GM12891 (cell line): ENCODE data around the gene PSMC1.
A peak's percentile ranks its signal among the peaks of the same experiment; 100 is the strongest.

Experiments
- DNase-seq: peaks from one replicate; pipeline ENCODE4 v3.0.0; 2011; ENCODE audit warnings: low spot score; ENCODE audit not compliant: insufficient read length
- FAIRE-seq: peaks from 2 replicates; lab custom pipeline; 2011; peaks lifted over from hg19 to GRCh38; lab: Jason Lieb, UNC
- PAX5 ChIP-seq: IDR thresholded peaks from 2 replicates; pipeline ENCODE4 v1.6.1; 2011; ENCODE audit warnings: low read length, moderate library complexity, mild to moderate bottlenecking; ENCODE audit not compliant: insufficient read depth, severe bottlenecking
- POLR2A ChIP-seq: IDR thresholded peaks from 2 replicates; pipeline ENCODE4 v1.6.1; 2011; ENCODE audit warnings: low read depth, low read length, control low read depth
- POLR2AphosphoS5 ChIP-seq: IDR thresholded peaks from 2 replicates; pipeline ENCODE4 v1.6.1; 2011; ENCODE audit warnings: low read depth, low read length, control low read depth
- POU2F2 ChIP-seq: IDR thresholded peaks from 2 replicates; pipeline ENCODE4 v1.6.1; 2011; ENCODE audit warnings: low read depth, mild to moderate bottlenecking, control low read depth, low read length, moderate library complexity
- SPI1 ChIP-seq: IDR thresholded peaks from 2 replicates; pipeline ENCODE4 v1.6.1; 2011; ENCODE audit warnings: low read depth, low read length, control low read depth
- TAF1 ChIP-seq: IDR thresholded peaks from 2 replicates; pipeline ENCODE4 v1.6.1; 2011; ENCODE audit warnings: low read depth, low read length, control low read depth

Gene PSMC1

DNA sequence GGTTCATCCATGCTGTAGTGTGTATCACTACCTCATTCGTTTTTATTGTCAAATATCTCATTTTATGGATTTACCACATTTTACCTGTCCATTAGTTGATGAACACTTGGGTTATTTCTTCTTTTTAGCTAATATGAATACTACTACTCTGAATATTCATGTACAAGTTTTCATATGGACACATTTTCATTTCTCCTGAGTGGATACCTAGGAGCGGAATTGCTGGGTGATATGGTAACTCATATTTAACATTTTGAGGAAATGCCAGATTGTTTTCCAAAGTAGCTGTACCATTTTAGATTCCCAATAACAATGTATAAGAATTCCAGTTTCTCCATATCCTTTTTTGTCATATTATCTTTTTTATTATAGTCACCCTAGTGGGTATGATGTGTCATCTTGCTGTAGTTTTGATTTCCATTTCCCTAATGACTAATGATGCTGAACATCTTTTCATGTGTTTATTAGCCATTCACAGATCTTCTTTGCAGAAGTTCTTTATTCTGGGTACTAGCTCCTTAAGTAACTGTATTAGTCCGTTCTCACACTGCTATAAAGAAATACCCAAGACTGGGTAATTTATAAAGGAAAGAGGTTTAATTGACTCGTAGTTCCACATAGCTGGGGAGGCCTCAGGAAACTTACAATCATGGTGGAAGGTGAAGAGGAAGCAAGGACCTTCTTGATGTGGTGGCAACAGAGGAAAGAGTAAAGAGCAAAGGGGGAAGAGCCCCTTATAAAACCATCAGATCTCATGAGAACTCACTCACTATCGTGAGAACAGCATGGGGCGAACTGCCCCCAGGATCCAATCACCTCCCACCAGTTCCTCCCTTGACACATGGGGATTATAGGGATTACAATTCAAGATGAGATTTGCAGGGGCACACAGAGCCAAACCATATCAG lies 63.5 kb downstream of the PSMC1 start:
- no peak for DNase-seq
- no peak for TF ChIP-seq POLR2A
- TF ChIP-seq POLR2AphosphoS5: no peak
- no peak for TF ChIP-seq PAX5
- no peak for TF ChIP-seq SPI1
- TF ChIP-seq POU2F2: no peak
- no peak for TF ChIP-seq TAF1
- FAIRE-seq: peak; percentile 28

DNA sequence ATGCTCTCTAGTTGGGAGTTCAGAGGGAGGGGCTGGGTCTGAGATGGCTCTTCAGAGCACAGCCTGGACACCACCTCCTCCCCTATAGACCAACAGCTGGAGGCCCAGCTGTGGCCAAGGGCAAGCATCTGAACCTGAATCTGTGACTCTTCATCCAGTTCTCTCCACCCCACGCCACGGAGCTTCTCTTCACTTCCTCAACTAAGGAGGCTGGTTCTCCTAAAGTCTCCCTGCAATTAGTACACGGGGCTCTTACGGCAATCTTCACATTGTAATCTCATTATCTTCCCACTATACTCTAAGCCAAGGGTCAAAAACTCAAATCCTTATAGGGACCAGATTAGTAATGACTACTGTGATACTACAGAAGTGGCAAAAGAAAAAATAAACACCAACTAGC lies 65.5 kb downstream of the PSMC1 start:
- FAIRE-seq (no peak), DNase-seq (no peak)
- no peak for TF ChIP-seq POU2F2
- TF ChIP-seq POLR2AphosphoS5: no peak
- TF ChIP-seq TAF1: no peak
- TF ChIP-seq PAX5: no peak
- TF ChIP-seq POLR2A: no peak
- no peak for TF ChIP-seq SPI1
